Glutamatergic neuron (in vitro differentiated cells): Measurements from ENCODE around the gene STARD13. TPM values are rescaled to one million over a fixed set of nuclear protein-coding genes. Genes with fewer than 3 reads are reported as not detected.

ENCODE experiments used
- DNase-seq: peaks from one replicate; pipeline ENCODE4 v3.0.0; 2022
- H3K27ac Mint-ChIP-seq: one replicate; pipeline ENCODE4 v1.8.0; 2020; ENCODE audit warnings: mild to moderate bottlenecking, mixed read lengths, inconsistent platforms; ENCODE audit not compliant: unreplicated experiment
- H3K27me3 Mint-ChIP-seq: one replicate; pipeline ENCODE4 v1.8.0; 2020; ENCODE audit warnings: mild to moderate bottlenecking, moderate library complexity, mixed read lengths, inconsistent platforms; ENCODE audit not compliant: unreplicated experiment
- H3K36me3 Mint-ChIP-seq: one replicate; pipeline ENCODE4 v1.8.0; 2020; ENCODE audit warnings: mild to moderate bottlenecking, mixed read lengths, inconsistent platforms; ENCODE audit not compliant: unreplicated experiment
- H3K4me1 Mint-ChIP-seq: one replicate; pipeline ENCODE4 v1.8.0; 2020; ENCODE audit warnings: mild to moderate bottlenecking, low read depth, mixed read lengths, inconsistent platforms; ENCODE audit not compliant: unreplicated experiment
- H3K4me3 Mint-ChIP-seq: one replicate; pipeline ENCODE4 v1.8.0; 2020; ENCODE audit warnings: mild to moderate bottlenecking, mixed read lengths, inconsistent platforms; ENCODE audit not compliant: unreplicated experiment
- H3K9me3 Mint-ChIP-seq: one replicate; pipeline ENCODE4 v1.8.0; 2020; ENCODE audit warnings: mild to moderate bottlenecking, moderate library complexity, mixed read lengths, inconsistent platforms; ENCODE audit not compliant: unreplicated experiment
- total RNA-seq: library from RNA; stranded (reverse); fragmentation: NEBNext Ultra II Directional; extraction: Animal tissue kit (Norgen Biotek cat#: 25700); gene quantifications from one replicate; pipeline ENCODE4 v1.2.1, GENCODE V29; 2021; ENCODE audit not compliant: unreplicated experiment
- TF ChIP-seq, protein P1 (sequence below): fragments of 200-600 bp; sonication (generic); IDR thresholded peaks from one replicate; pipeline ENCODE4 v1.5.0; 2021; ENCODE audit not compliant: partially characterized antibody, unreplicated experiment

Gene STARD13
- total RNA-seq, 1 donor from 2014 or later = 36.4 TPM

DNA sequence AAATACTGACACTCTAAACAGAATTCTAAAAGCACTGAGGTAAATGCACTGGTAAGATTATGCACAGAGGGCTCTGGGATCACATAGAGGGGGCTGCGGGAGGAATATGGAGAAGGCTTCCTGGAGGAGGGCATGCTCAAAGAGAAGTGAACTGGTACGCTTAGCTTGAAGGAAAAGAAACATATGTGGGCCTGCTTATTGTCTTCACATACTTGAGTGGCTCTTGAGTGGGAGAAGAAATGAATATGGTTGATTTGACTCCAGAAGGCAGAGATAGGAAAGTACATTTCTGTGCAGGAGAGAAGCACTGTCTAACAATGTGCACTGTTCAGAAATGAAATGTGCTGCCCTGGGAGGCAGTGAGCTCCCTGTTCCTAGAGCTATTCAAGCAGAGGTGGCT, 178.2 kb downstream of the STARD13 start:
- no peak overlapping the region for H3K4me3 Mint-ChIP-seq
- peaks cover 12% of the 10 kb centered on the region for H3K36me3 Mint-ChIP-seq
- TF ChIP-seq, protein P1, sequence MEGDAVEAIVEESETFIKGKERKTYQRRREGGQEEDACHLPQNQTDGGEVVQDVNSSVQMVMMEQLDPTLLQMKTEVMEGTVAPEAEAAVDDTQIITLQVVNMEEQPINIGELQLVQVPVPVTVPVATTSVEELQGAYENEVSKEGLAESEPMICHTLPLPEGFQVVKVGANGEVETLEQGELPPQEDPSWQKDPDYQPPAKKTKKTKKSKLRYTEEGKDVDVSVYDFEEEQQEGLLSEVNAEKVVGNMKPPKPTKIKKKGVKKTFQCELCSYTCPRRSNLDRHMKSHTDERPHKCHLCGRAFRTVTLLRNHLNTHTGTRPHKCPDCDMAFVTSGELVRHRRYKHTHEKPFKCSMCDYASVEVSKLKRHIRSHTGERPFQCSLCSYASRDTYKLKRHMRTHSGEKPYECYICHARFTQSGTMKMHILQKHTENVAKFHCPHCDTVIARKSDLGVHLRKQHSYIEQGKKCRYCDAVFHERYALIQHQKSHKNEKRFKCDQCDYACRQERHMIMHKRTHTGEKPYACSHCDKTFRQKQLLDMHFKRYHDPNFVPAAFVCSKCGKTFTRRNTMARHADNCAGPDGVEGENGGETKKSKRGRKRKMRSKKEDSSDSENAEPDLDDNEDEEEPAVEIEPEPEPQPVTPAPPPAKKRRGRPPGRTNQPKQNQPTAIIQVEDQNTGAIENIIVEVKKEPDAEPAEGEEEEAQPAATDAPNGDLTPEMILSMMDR = no peak
- DNase-seq = no peak
- H3K27ac Mint-ChIP-seq = no peak overlapping the region
- H3K27me3 Mint-ChIP-seq = no peaks in the 10 kb centered on the region
- peaks cover 4% of the 10 kb centered on the region for H3K9me3 Mint-ChIP-seq
- no peaks in the 10 kb centered on the region for H3K4me1 Mint-ChIP-seq

DNA sequence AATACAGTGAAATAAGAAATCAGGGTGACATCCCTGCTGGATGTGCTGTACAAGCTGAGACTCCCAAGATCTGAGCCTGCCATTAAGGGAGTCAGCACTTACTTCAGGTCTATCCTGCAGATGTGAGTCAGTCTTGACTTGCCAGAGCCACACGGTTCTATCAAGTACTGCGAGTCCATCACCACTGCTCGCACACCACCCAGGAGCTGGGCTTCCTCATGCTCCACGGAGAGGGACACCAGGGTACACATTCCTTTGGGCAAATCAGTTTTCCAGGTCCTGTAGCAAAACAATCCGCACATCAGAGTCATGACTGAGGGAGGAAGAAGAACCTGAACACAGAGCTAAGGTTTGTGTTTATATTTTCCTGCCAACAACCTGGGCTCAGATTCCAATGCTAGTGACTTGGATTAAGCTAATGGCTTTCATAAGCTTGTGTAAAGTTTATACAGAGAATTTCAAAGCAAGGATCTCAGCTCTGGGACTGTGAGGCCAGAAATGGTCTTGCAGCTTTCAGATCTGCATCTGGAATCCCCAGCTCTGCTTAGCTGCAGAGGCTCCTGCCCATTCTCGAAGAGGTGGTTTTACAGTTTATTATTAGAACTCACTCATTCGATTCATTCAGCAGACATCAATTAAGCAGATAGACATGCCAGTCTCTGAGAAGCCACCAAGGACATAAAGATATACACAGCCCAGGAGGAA, 178.7 kb downstream of the STARD13 start:
- Mint-ChIP-seq H3K4me1 (no peaks in the 10 kb centered on the region), H3K36me3 (peaks cover 12% of the 10 kb centered on the region), H3K4me3 (no peak overlapping the region), H3K27me3 (no peaks in the 10 kb centered on the region), H3K9me3 (peaks cover 4% of the 10 kb centered on the region), H3K27ac (no peak overlapping the region)
- no peak for DNase-seq
- TF ChIP-seq, protein P1 = no peak

DNA sequence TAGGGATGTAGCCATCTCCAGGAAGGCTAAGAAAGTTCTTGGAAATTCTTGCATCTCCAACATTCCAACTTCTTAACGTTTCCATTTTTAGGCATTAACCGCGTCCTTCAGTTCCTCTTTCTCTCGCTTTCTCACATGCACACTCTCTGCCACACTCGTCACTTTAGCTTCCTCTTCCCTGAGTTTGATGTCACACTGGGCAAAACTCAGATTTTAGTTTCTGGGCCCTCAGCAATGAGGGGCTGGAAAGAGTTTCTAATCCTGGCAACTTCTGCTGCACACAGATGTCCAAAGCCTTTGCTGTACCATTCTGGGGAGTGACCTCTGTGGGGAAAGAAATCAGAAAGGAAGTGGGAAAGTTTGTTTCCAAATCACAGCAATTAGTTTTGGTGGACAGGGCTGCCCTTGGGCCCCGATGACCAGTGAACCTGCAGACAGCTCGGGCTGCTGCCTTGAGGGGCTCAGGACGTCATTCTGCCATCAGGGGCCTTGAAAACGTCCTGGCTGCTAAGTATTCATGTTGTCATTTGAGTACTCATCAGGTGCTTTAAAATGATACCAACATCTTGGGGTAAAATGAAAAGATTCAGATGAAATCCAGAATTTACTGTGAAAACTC, 180.1 kb downstream of the STARD13 start:
- Mint-ChIP-seq H3K27me3 (no peaks in the 10 kb centered on the region), H3K4me3 (no peak overlapping the region), H3K36me3 (peaks cover 12% of the 10 kb centered on the region), H3K4me1 (no peaks in the 10 kb centered on the region), H3K27ac (no peak overlapping the region), H3K9me3 (peaks cover 4% of the 10 kb centered on the region)
- TF ChIP-seq, protein P1 = no peak
- no peak for DNase-seq

DNA sequence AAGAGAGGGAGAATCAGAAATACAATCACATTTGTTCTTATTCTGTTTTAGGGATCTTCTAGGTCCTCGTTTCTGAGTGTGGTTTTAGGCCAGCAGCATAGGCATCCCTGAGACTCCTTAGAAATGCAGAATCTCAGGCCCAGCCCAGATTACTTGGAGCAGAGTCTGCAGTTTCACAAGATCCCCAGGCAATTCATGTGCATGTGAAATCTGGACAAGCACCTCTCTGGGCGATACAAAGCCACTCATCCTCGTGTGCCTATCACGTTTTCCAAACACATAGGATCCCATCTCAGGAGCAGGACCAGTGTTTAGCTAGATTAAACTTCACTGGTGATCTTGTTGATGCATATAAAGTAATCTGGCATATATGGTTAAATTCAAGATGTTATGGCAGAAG, 182.1 kb downstream of the STARD13 start:
- no peak for DNase-seq
- Mint-ChIP-seq H3K36me3 (peaks cover 12% of the 10 kb centered on the region), H3K27me3 (no peaks in the 10 kb centered on the region), H3K4me1 (no peaks in the 10 kb centered on the region), H3K9me3 (peaks cover 1% of the 10 kb centered on the region), H3K27ac (no peak overlapping the region), H3K4me3 (no peak overlapping the region)
- TF ChIP-seq, protein P1 = no peak

DNA sequence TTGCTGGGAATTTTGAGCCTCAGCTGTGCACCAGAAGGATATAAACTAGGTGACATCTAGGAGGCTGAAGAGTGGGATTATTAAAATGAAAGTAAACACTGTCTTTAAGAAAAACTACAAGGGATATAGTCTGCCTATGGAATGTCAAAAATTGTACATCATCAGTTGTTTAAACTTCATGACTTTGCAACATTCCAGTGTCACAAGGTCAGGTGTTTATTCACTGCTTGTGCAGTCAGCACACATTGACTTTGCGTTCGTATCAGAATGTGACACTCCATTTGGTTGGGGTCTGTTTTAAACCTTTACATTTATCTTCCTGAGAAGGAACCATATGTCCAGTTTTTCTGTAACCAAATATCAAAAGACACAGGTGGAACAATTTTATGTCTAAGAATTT, 183.7 kb downstream of the STARD13 start:
- H3K27ac Mint-ChIP-seq = no peak overlapping the region
- DNase-seq = no peak
- TF ChIP-seq, protein P1 = no peak
- H3K4me3 Mint-ChIP-seq = no peak overlapping the region
- peaks cover 6% of the 10 kb centered on the region for H3K36me3 Mint-ChIP-seq
- no peaks in the 10 kb centered on the region for H3K4me1 Mint-ChIP-seq
- H3K9me3 Mint-ChIP-seq = no peaks in the 10 kb centered on the region
- H3K27me3 Mint-ChIP-seq = no peaks in the 10 kb centered on the region
